ENCODE measurements around the gene LILRB3. TPM values are rescaled to one million over a fixed set of nuclear protein-coding genes. Genes with fewer than 3 reads are reported as not detected.
A peak's percentile ranks its signal among the peaks of the same experiment; 100 is the strongest.
"Not testable (repeated sequence)": the region's sequence is repeated elsewhere in the genome, so short reads cannot be mapped to it uniquely, and the experiment has no call there.

The LILRB3 gene
- polyA plus RNA-seq, 6 donors from 2014 or later, result 0.29 to 4.6 (median 0.39) TPM

- not testable (repeated sequence) for H3K27me3 Mint-ChIP-seq
Observed at GRCh38 chr19:54214734-54215133, 8.1 kb downstream of the LILRB3 start.

DNA sequence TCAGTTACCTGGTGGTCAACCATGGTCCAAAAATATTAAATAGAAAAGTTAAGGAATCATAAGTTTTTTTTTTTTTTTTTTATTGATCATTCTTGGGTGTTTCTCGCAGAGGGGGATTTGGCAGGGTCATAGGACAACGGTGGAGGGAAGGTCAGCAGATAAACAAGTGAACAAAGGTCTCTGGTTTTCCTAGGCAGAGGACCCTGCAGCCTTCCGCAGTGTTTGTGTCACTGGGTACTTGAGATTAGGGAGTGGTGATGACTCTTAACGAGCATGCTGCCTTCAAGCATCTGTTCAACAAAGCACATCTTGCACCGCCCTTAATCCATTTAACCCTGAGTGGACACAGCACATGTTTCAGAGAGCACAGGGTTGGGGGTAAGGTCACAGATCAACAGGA is 8.6 kb downstream of the LILRB3 start:
- not testable (repeated sequence) for H3K36me3 Mint-ChIP-seq; ATAC-seq (ENCODE audit: low read depth in 2 of 2); H3K27ac Mint-ChIP-seq; H3K4me3 Mint-ChIP-seq; DNase-seq; H3K9me3 Mint-ChIP-seq; H3K27me3 Mint-ChIP-seq
- peaks cover 11 to 24% (median 17%) of the 10 kb centered on the region in 3 donors for H3K4me1 Mint-ChIP-seq

More at GRCh38 chr19:54214734-54215133, 8.1 kb downstream of the LILRB3 start:
- H3K4me3 Mint-ChIP-seq; H3K9me3 Mint-ChIP-seq; H3K27ac Mint-ChIP-seq; ATAC-seq (ENCODE audit: low read depth in 2 of 2); DNase-seq; H3K36me3 Mint-ChIP-seq: not testable (repeated sequence)
- H3K4me1 Mint-ChIP-seq, result peaks cover 11 to 20% (median 12%) of the 10 kb centered on the region in 3 donors

DNA sequence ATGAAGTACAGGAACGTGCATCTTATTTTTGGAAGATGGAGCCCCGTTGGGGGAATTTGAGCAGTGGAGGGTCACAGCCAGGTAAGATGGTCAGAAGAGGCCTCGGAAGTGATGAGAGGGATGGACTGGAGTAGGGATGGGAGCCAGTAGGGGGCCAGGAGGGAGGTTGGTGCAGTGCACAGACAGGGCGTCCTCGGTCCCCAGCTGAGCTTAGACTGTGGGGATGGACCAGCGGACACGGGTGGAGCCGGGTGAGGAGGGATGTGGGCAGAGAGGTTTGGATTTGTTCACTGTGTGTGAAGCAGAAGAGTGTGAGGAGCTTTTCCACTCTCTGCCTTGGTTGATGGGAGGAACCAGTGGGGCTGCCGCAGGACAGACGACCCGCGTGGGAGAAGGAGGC is 11.6 kb downstream of the LILRB3 start:
- H3K9me3 Mint-ChIP-seq, result no peaks in the 10 kb centered on the region
- H3K4me3 Mint-ChIP-seq, result no peak overlapping the region
- ATAC-seq (ENCODE audit: low read depth in 2 of 2) (no peak), DNase-seq (no peak)
- peak overlapping the region in 5 of 6 donors; percentile 6 to 93 (median 75) for H3K27ac Mint-ChIP-seq
- H3K4me1 Mint-ChIP-seq, result peaks cover 30 to 42% (median 33%) of the 10 kb centered on the region in 3 donors
- H3K27me3 Mint-ChIP-seq, result no peaks in the 10 kb centered on the region
- peaks cover 0 to 15% of the 10 kb centered on the region in 2 donors for H3K36me3 Mint-ChIP-seq

- peaks cover 0 to 15% of the 10 kb centered on the region in 2 donors for H3K36me3 Mint-ChIP-seq
- H3K27ac Mint-ChIP-seq, result peak overlapping the region in 5 of 6 donors; percentile 33 to 93 (median 79)
- H3K4me3 Mint-ChIP-seq, result no peak overlapping the region
- ATAC-seq (ENCODE audit: low read depth in 2 of 2) (no peak), DNase-seq (no peak)
- peaks cover 33 to 46% (median 42%) of the 10 kb centered on the region in 3 donors for H3K4me1 Mint-ChIP-seq
- no peaks in the 10 kb centered on the region for H3K27me3 Mint-ChIP-seq
- no peaks in the 10 kb centered on the region for H3K9me3 Mint-ChIP-seq
Observed at GRCh38 chr19:54209811-54210494, 12.9 kb downstream of the LILRB3 start.

- no peak for DNase-seq
- Mint-ChIP-seq H3K4me3 (no peak overlapping the region), H3K27me3 (no peaks in the 10 kb centered on the region), H3K4me1 (peaks cover 40 to 53% (median 46%) of the 10 kb centered on the region in 3 donors), H3K27ac (peak overlapping the region in 5 of 6 donors; percentile 37 to 85 (median 79)), H3K9me3 (no peaks in the 10 kb centered on the region), H3K36me3 (peaks cover 0 to 15% of the 10 kb centered on the region in 2 donors)
- ATAC-seq (ENCODE audit: low read depth in 2 of 2), result no peak
Observed at GRCh38 chr19:54209058-54209810, 13.6 kb downstream of the LILRB3 start.

DNA sequence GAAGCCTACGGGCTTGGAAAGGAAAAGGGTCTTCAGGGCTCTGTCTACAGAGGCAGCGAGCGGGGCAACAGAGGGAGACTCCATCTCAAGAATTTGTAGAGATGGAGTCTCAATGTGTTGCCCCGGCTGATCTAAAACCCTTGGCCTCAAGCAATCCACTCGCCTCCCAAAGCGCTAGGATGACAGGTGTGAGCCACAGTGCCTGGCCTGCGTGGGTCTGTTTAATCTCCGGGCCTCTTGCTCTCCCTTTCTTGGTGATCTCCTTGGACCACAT is 14.1 kb downstream of the LILRB3 start:
- H3K4me3 Mint-ChIP-seq, result peak overlapping the region in 1 of 8 donors; percentile 48
- H3K27ac Mint-ChIP-seq, result peak overlapping the region in 4 of 6 donors; percentile 49 to 94 (median 90)
- H3K36me3 Mint-ChIP-seq, result peaks cover 0 to 15% of the 10 kb centered on the region in 2 donors
- no peaks in the 10 kb centered on the region for H3K27me3 Mint-ChIP-seq
- no peak for DNase-seq
- peaks cover 41 to 57% (median 46%) of the 10 kb centered on the region in 3 donors for H3K4me1 Mint-ChIP-seq
- H3K9me3 Mint-ChIP-seq, result no peaks in the 10 kb centered on the region
- ATAC-seq (ENCODE audit: low read depth in 2 of 2), result no peak

DNA sequence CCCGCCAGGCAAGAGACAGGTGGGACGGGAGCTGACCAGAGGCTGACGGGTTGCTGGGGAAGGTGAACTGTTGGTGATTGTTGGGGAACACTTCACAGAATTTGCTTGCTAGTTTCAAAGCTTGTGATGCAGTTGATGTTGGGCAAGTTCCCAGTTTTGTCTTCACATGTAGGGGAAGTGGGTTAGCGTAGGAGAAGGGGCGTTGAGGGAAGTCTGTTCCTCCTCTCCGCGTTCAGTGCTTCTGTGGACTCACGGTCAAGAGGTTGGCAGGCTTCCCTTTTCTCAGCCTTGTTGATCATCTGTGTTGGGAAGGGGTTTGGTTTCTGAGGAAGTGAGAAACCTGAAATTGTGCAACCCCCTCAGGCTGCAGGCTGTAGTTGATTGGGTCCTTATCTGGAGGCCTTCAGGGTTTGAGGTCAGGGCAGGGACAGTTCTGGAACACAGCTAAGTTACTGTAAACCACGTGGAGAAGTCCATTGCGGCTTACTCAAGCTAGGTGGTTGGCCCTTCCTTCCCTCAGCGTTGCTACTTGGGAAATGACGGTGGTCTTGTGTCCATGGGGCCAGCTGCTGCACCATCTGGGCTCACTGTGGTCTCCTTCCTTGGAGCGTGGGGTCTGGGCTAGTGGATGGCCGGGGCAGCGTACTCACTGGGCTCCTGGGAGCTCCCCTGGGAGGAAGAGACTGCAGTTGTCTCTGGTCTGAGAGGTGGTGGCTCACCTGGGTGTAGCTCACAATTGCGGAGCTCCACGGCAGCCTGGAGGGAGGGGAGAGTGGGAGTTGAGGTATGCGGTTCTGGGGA is 14.6 kb downstream of the LILRB3 start:
- Mint-ChIP-seq H3K27me3 (no peaks in the 10 kb centered on the region), H3K9me3 (no peaks in the 10 kb centered on the region), H3K27ac (peak overlapping the region; percentile 49 to 94 (median 90)), H3K36me3 (peaks cover 0 to 15% of the 10 kb centered on the region in 2 donors), H3K4me1 (peaks cover 41 to 61% (median 51%) of the 10 kb centered on the region in 3 donors), H3K4me3 (peak overlapping the region in 6 of 8 donors; percentile 9 to 68 (median 39))
- DNase-seq (peak; percentile 46), ATAC-seq (ENCODE audit: low read depth in 2 of 2) (peak; percentile 52 to 73)

DNA sequence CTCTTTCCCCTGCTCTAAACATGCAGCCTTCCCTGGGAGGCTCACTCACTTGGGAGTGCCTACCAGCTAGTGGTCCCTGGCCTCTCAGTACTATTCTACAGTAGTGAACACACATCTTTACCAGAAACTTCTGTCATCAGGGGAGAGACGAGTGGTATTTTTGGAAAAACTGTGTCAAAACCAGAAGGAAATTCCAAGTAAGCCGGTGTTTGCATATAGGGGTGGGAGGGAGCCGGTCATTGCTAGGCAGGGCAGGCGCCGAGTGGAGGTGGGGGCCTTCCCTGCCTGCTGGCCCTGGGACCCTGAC is 15.2 kb downstream of the LILRB3 start:
- peak overlapping the region in 3 of 8 donors; percentile 31 to 34 (median 34) for H3K4me3 Mint-ChIP-seq
- no peak for ATAC-seq (ENCODE audit: low read depth in 2 of 2)
- peaks cover 0 to 15% of the 10 kb centered on the region in 2 donors for H3K36me3 Mint-ChIP-seq
- H3K4me1 Mint-ChIP-seq, result peaks cover 46 to 67% (median 56%) of the 10 kb centered on the region in 3 donors
- H3K9me3 Mint-ChIP-seq, result no peaks in the 10 kb centered on the region
- peak overlapping the region in 5 of 6 donors; percentile 49 to 94 (median 80) for H3K27ac Mint-ChIP-seq
- no peak for DNase-seq
- H3K27me3 Mint-ChIP-seq, result no peaks in the 10 kb centered on the region

DNA sequence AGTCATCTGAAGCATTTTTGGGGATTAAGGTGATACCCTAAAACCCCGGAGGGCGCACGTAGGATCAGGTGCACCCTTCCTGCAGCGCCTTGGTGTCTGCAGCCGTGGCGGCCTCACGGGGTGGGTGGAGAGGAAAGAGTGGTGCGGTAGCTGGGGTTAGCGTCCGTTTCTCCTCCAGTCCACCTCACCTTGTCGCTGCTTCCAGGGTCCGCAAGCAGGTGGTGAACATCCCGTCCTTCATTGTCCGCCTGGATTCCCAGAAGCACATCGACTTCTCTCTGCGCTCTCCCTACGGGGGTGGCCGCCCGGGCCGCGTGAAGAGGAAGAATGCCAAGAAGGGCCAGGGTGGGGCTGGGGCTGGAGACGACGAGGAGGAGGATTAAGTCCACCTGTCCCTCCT is 15.6 kb downstream of the LILRB3 start:
- H3K36me3 Mint-ChIP-seq, result peaks cover 0 to 15% of the 10 kb centered on the region in 2 donors
- DNase-seq, result not testable (repeated sequence)

GRCh38 chr19:54206831-54207177 is 16.0 kb downstream of the LILRB3 start:
- Mint-ChIP-seq H3K9me3 (no peaks in the 10 kb centered on the region), H3K27me3 (no peaks in the 10 kb centered on the region), H3K36me3 (peaks cover 0 to 15% of the 10 kb centered on the region in 2 donors), H3K27ac (peak overlapping the region in 2 of 6 donors; percentile 24 to 47), H3K4me3 (peak overlapping the region in 1 of 8 donors; percentile 66), H3K4me1 (peaks cover 51 to 72% (median 58%) of the 10 kb centered on the region in 3 donors)
- DNase-seq (no peak), ATAC-seq (ENCODE audit: low read depth in 2 of 2) (no peak)

More for the DNA sequence above, 15.6 kb downstream of the LILRB3 start:
- not testable (repeated sequence) for H3K27me3 Mint-ChIP-seq; H3K9me3 Mint-ChIP-seq; ATAC-seq (ENCODE audit: low read depth in 2 of 2)
- Mint-ChIP-seq H3K4me1 (peaks cover 50 to 71% (median 56%) of the 10 kb centered on the region in 3 donors), H3K27ac (peak overlapping the region in 1 of 6 donors; percentile 80), H3K4me3 (peak overlapping the region in 1 of 8 donors; percentile 37)

- Mint-ChIP-seq H3K27me3 (no peaks in the 10 kb centered on the region), H3K4me3 (peak overlapping the region in 1 of 8 donors; percentile 66), H3K27ac (peak overlapping the region in 4 of 6 donors; percentile 24 to 82 (median 46)), H3K36me3 (peaks cover 0 to 13% of the 10 kb centered on the region in 2 donors), H3K4me1 (peaks cover 55 to 76% (median 60%) of the 10 kb centered on the region in 3 donors), H3K9me3 (no peaks in the 10 kb centered on the region)
- no peak for ATAC-seq (ENCODE audit: low read depth in 2 of 2)
- DNase-seq, result no peak
Observed at GRCh38 chr19:54206030-54206830, 16.6 kb downstream of the LILRB3 start.

GRCh38 chr19:54204767-54205468 is 17.9 kb downstream of the LILRB3 start:
- H3K9me3 Mint-ChIP-seq, result no peaks in the 10 kb centered on the region
- DNase-seq (no peak), ATAC-seq (ENCODE audit: low read depth in 2 of 2) (no peak)
- H3K4me3 Mint-ChIP-seq, result peak overlapping the region in 1 of 8 donors; percentile 46
- peak overlapping the region in 1 of 6 donors; percentile 25 for H3K27ac Mint-ChIP-seq
- no peaks in the 10 kb centered on the region for H3K27me3 Mint-ChIP-seq
- peaks cover 47 to 76% (median 59%) of the 10 kb centered on the region in 3 donors for H3K4me1 Mint-ChIP-seq
- peaks cover 0 to 8% of the 10 kb centered on the region in 2 donors for H3K36me3 Mint-ChIP-seq
